CD4-positive, alpha-beta T cell treated with Interleukin-1 beta for 1 hour (primary cell): ENCODE measurements around the gene NEDD1.

Experiments
- DNase-seq, 2 donors: peaks; one replicate each; pipeline ENCODE4 v3.0.0-alpha.2; 2020 to 2022

The NEDD1 gene

GRCh38 chr12:96906849-96907670, at the start of gene NEDD1:
TSS of gene NEDD1 (plus strand) at chr12:96907257. CDS start at chr12:96909760, 2,503 bp downstream.
- peak; percentile 86 to 87 for DNase-seq

- no peak for DNase-seq
These were observed 48.9 kb upstream of the NEDD1 start for GRCh38 chr12:96858162-96858561.

GRCh38 chr12:96861656-96862055, 45.4 kb upstream of the NEDD1 start:
- no peak for DNase-seq

GRCh38 chr12:96862326-96862725, 44.7 kb upstream of the NEDD1 start:
- DNase-seq, result no peak

- DNase-seq, result no peak
These were observed 42.7 kb upstream of the NEDD1 start for GRCh38 chr12:96864335-96864734.

GRCh38 chr12:96866801-96867590, 40.1 kb upstream of the NEDD1 start:
- DNase-seq, result no peak

GRCh38 chr12:96870946-96871345, 36.1 kb upstream of the NEDD1 start:
- no peak for DNase-seq

GRCh38 chr12:96872961-96873360, 34.1 kb upstream of the NEDD1 start:
- no peak for DNase-seq

GRCh38 chr12:96874211-96874610, 32.8 kb upstream of the NEDD1 start:
- no peak for DNase-seq

- DNase-seq, result no peak
These were observed 30.1 kb upstream of the NEDD1 start for GRCh38 chr12:96876966-96877365.

GRCh38 chr12:96878704-96879103, 28.4 kb upstream of the NEDD1 start:
- DNase-seq, result no peak

GRCh38 chr12:96879301-96879700, 27.8 kb upstream of the NEDD1 start:
- no peak for DNase-seq

- DNase-seq, result no peak
These were observed 26.8 kb upstream of the NEDD1 start for GRCh38 chr12:96880220-96880619.

GRCh38 chr12:96881608-96882007, 25.4 kb upstream of the NEDD1 start:
- no peak for DNase-seq

GRCh38 chr12:96882862-96883261, 24.2 kb upstream of the NEDD1 start:
- DNase-seq, result no peak

- no peak for DNase-seq
These were observed 23.5 kb upstream of the NEDD1 start for GRCh38 chr12:96883571-96883970.

GRCh38 chr12:96886998-96887677, 19.9 kb upstream of the NEDD1 start:
- no peak for DNase-seq

- DNase-seq, result no peak
These were observed 17.7 kb upstream of the NEDD1 start for GRCh38 chr12:96889273-96889933.

GRCh38 chr12:96890331-96890730, 16.7 kb upstream of the NEDD1 start:
- DNase-seq, result no peak

GRCh38 chr12:96892104-96892503, 15.0 kb upstream of the NEDD1 start:
- no peak for DNase-seq

GRCh38 chr12:96897421-96897820, 9.6 kb upstream of the NEDD1 start:
- no peak for DNase-seq

- no peak for DNase-seq
These were observed 5.9 kb upstream of the NEDD1 start for GRCh38 chr12:96901175-96901574.

- peak in 1 of 2 donors; percentile 8 for DNase-seq
These were observed 5.0 kb upstream of the NEDD1 start for GRCh38 chr12:96902076-96902475.
